ENCODE data around the gene FASTKD3.

The FASTKD3 gene

DNA sequence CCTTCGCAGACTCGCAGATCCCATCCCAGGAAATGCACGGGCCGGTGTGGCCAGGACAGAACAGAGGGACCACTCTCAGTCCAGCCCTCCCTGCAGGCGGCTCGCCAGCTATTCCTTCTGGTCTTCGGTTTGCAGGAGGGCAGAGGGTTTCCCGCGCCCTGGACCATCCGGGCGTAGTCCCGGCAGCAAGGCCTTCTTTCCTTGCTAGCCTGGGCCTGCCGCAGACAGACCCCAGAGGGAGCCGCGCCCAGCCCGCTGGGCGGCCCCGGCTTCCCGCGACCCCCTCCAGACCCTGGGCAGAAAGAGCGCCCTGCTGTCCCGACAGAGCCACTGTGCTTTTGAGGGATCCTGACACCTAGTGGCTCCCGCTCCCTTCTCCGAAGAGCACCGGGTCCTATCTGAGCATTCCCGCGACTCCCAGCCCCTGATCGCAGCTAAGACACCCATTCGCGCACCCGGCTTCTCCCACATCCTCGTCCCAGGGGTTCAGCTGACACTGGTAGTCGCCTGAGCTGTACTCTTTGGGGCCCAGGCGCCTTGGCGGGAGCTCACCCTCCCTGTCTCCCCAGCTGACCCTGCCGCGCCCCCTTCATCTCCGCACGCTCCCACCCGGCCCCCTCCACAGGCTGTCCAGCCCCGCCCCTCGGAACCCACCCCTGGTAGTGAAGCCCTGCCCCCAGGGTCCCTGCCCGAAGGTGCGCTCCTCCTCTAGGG lies 19.0 kb downstream of the FASTKD3 start:
- no peak for DNase-seq

GRCh38 chr5:7848296-7848695 lies 20.5 kb downstream of the FASTKD3 start:
- no peak for DNase-seq

- DNase-seq = no peak
Observed at GRCh38 chr5:7846327-7846726, 22.5 kb downstream of the FASTKD3 start.

GRCh38 chr5:7845557-7845956 lies 23.3 kb downstream of the FASTKD3 start:
- no peak for DNase-seq

GRCh38 chr5:7844901-7845300 lies 23.9 kb downstream of the FASTKD3 start:
- DNase-seq = no peak

DNA sequence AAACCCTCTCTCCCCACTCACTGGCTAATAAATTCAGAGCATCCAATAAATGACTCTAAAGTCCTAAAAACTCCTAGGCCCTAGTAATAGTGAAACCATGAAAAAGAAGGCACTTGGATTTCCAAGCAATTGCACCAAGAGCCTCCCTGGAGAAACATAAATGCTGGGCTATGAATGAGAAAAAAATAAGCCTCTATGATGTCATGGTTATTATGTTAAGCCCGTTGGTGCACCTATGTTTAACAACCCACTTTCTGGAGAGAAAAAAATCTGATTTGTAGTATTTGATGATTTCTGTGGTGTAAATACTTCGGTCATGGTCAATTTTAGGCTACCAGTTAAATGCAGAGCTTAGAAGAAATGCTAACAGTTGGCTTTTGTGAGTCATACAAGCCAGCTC lies 26.3 kb downstream of the FASTKD3 start:
- DNase-seq = no peak

DNA sequence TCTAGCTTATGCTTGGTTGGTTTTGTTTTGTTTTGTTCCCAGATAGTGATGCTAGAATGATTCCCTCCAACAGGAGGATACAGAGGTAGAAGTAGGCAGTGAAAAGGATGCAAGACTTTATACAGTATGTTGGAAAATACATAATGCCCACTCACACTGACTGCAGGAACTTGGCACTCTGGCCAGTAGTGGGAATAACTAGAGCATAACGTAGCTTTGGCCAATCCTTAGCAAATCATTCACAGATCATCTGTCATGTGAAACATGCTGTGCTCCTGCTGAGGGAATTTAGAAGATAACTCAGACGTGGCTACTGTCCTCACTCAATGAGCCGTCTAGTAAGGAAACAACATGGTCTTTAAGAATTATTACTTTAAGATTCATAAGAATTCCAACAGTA lies 31.4 kb downstream of the FASTKD3 start:
- DNase-seq = no peak

DNA sequence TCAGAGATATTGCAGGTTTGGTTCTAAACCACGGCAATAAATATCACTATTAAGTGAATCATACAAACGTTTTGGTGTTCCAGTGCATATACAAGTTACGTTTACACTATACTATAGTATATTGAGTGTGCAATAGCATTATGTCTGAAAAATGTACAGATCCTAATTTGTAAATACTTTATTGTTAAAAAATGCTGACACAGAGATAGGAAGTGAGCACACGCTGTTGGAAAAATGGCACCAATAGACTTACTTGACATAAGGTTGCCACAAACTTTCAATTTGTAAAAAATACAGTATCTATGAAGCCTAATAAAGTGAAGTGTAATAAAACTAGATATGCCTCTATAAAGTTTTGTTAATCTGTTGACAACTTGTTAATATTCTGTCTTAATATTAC lies 33.8 kb downstream of the FASTKD3 start:
- DNase-seq = no peak

DNA sequence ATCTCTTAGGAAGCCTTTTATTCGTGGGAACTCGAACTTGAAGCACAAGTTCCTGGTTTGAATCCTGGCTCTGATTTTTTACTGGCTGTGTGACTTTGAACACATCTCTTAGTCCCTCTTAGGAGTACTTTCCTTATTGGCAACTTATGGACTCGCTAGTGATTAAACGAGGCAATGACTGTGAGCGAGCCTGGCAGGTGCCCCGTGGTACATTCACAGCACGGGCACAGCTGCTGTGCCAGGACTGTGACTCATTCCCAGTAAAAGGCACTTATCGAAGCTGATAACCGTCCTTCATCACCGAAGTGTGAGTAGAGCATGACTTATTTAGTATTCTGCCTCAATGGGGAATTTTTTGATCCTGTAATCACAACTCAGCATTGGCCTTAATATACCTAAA lies 40.6 kb downstream of the FASTKD3 start:
- DNase-seq = no peak

GRCh38 chr5:7827610-7828009 lies 41.2 kb downstream of the FASTKD3 start:
- no peak for DNase-seq

GRCh38 chr5:7825630-7826029 lies 43.2 kb downstream of the FASTKD3 start:
- no peak for DNase-seq

DNA sequence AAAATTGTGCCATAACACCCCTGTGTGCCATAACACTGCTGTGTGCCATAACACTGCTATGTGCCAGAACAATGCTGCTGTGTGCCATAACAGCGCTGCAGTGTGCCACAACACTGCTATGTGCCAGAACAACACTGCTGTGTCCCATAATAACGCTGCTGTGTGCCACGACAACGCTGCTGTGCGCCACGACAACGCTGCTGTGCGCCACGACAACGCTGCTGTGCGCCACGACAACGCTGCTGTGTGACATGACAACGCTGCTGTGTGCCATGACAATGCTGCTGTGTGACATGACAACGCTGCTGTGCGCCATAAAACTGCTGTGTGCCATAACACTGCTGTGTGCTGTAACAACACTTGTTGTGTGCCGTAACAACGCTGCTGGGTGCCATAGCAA lies 43.8 kb downstream of the FASTKD3 start:
- DNase-seq = no peak

DNA sequence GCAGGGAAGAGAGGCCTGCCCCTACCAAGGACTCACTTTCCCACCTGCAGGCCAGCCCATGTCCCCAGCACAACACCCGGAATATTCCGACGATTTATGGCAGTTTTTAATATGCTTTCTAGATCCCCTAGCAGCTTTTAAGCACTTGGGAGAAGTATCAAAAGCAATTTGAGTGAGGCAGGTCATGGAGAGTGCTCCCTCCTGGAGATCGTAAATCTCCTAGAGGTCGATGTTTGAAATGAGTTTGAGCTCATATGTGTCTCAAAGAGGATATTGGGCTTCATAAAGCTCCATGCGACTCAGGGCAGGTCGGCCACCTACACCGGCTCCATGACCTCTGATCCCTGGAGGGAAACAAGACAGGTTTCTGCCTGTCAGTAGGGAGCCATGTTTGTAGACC lies 45.2 kb downstream of the FASTKD3 start:
- no peak for DNase-seq

DNA sequence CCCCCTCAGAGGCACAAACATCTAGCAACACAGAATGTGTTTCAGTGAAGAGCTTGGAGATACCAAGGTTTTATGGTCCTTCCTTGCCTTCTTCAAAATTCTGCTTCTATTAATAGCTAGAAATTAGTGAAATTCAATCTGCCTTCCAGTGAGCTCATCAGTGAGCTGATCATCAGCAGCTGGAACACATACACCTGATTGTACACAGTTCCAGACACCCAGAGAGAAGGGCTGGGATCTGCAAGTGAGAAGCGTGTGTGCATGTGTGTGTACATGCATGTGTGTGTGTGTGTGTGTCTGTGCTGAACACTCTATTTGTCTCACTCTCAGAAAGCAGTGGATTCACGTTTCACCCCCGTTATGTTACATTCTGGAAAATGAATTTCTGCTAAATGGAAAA lies 46.4 kb downstream of the FASTKD3 start:
- no peak for DNase-seq

GRCh38 chr5:7816535-7816901 lies 52.3 kb downstream of the FASTKD3 start:
- DNase-seq = no peak

- DNase-seq = peak; percentile 48
Observed at GRCh38 chr5:7815892-7816534, 52.8 kb downstream of the FASTKD3 start.

DNA sequence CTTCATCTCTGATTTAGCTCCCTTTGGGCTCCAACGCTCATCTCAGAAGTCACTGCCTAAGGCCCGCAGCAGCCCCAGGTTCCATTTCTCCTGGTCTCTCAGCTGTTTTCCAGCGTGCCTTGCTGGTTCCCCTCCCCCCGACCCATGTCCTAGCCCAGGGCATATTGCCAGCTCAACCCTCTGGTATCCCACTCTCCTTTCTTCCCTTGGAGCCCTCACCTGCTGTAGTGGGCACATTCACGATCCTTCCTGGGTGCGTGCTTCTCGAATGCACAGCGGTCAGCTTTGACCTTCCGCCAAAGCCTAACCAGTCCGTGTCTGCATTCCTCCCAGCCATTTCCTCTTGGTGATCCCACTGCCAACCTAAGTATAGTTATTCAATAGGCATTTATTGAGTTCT lies 54.0 kb downstream of the FASTKD3 start:
- no peak for DNase-seq

DNA sequence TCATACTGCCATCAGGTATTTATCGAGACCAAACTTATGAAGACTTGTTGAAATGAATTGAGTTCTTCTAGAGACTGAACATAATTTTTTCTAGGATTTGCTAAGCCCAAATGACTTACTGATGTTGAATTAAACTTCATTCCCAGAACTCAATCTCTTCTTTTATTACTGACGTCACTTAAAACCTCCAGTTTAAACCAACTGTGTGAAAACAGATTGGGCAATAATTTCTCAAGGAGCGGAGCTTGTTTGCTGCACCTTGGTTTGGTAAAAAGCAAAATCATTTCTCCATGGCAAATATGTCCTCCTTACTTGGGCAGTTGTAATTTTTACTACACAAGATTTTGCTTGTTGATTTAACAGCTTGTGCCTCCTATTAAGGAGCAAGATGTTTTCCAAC lies 55.3 kb downstream of the FASTKD3 start:
- DNase-seq = no peak

DNA sequence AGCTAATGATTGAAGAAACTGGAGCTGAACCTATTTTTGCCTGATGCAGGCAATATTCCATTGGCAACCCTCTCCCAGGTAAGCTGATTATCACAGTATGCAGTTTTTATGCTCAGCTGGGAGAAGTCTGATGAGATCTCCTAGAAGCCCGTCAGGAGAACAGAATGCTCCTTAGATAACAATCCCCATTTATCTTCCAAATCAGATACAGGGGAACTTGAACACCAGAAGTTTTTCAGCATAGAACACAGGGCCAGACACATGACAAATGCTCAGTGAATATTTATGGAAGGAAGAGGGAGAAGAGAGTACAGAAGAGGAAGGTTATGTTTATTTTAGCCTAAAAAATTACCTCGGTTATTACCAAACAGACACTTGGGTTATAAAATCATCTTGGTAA lies 55.8 kb downstream of the FASTKD3 start:
- no peak for DNase-seq

GRCh38 chr5:7811715-7812114 lies 57.1 kb downstream of the FASTKD3 start:
- DNase-seq = no peak
